Panc1 (cell line): Measurements from ENCODE around the gene HOXC6. TPM values are rescaled to one million over a fixed set of nuclear protein-coding genes. Genes with fewer than 3 reads are reported as not detected.

Experiments used
- ATAC-seq: fragments of 200-7000 bp; cut with Tn5 transposase; 2 replicates; pipeline ENCODE4 v1.9.1; 2020; ENCODE audit warnings: mild to moderate bottlenecking, moderate library complexity
- BruUV-seq: library from RNA; stranded (reverse); fragments of 400-500 nt; replicated peaks from 2 replicates; lab custom pipeline; 2021; lab: Mats Ljungman, UMichigan
- CTCF ChIA-PET: fragments of 300-600 bp; sonication (Branson Sonifier 250); formaldehyde crosslinking; loops from one replicate; lab custom pipeline; 2022; ENCODE audit warnings: antibody characterized with exemption; lab: Charles Lee
- POLR2A ChIA-PET: fragments of 300-600 bp; sonication (Branson Sonifier 250); formaldehyde crosslinking; loops from one replicate; lab custom pipeline; 2022; ENCODE audit warnings: antibody characterized with exemption; lab: Charles Lee
- DNase-seq: peaks from one replicate; pipeline ENCODE4 v3.0.0-alpha.2; 2010; ENCODE audit warnings: low read depth, low spot score
- H3K27ac ChIP-seq: 2 replicates; pipeline ENCODE4 v1.5.1; 2011; ENCODE audit warnings: mild to moderate bottlenecking, low read length, inconsistent platforms
- H3K27me3 ChIP-seq: fragments of 200-500 bp; sonication (Bioruptor generic); 2 replicates; pipeline ENCODE4 v1.6.0; 2014; ENCODE audit warnings: low read length, inconsistent platforms; ENCODE audit not compliant: control insufficient read depth, insufficient read depth
- H3K36me3 ChIP-seq: fragments of 200-500 bp; sonication (Bioruptor generic); 2 replicates; pipeline ENCODE4 v1.5.1; 2014; ENCODE audit warnings: inconsistent platforms, mild to moderate bottlenecking, low read length, moderate library complexity; ENCODE audit not compliant: control insufficient read depth, insufficient read depth
- H3K4me1 ChIP-seq: 2 replicates; pipeline ENCODE4 v1.5.1; 2011; ENCODE audit warnings: inconsistent platforms, mild to moderate bottlenecking, low read length, moderate library complexity; ENCODE audit not compliant: control insufficient read depth, insufficient read depth
- H3K4me3 ChIP-seq, 2 experiments: 2 replicates each; pipeline ENCODE4 v1.5.1; 2011 to 2012; ENCODE audit warnings: low read depth in 2 of 2, low read length in 2 of 2, mild to moderate bottlenecking in 2 of 2, inconsistent platforms in 1 of 2, moderate library complexity in 1 of 2
- H3K9me3 ChIP-seq: fragments of 200-500 bp; sonication (Bioruptor generic); 2 replicates; pipeline ENCODE4 v1.5.1; 2014; ENCODE audit warnings: low read depth, mild to moderate bottlenecking, inconsistent platforms, low read length, moderate library complexity; ENCODE audit not compliant: control insufficient read depth, insufficient read depth
- CTCF ChIP-seq: fragments of 450-650 bp; IDR thresholded peaks from 2 replicates; pipeline ENCODE4 v1.5.1; 2017; ENCODE audit warnings: mild to moderate bottlenecking
- POLR2AphosphoS5 ChIP-seq: IDR thresholded peaks from 2 replicates; pipeline ENCODE4 v1.6.1; 2012; ENCODE audit warnings: mild to moderate bottlenecking, low read depth, low read length, moderate library complexity
- SIN3A ChIP-seq: IDR thresholded peaks from 2 replicates; pipeline ENCODE4 v1.6.1; 2012; ENCODE audit warnings: low read depth, mild to moderate bottlenecking, low read length, moderate library complexity, borderline replicate concordance; ENCODE audit not compliant: insufficient read depth
- TCF7L2 ChIP-seq: IDR thresholded peaks from 2 replicates; pipeline ENCODE4 v1.6.1; 2011; ENCODE audit warnings: mild to moderate bottlenecking, low read depth, low read length, inconsistent platforms
- in situ Hi-C: cut with HindIII; loops from 2 replicates; pipeline ENCODE4 v1.10.0; 2016; ENCODE audit warnings: low sequenced_read_pairs, low pct_unique_long_range_greater_than_20kb
- intact Hi-C: fragments of 100-400 bp; cut with micrococcal nuclease; formaldehyde crosslinking; loops from one replicate; pipeline ENCODE4 v1.10.0; 2022; ENCODE audit not compliant: unreplicated experiment
- total RNA-seq: library from RNA; stranded (reverse); gene quantifications from one replicate; pipeline ENCODE4 v1.2.1, GENCODE V29; 2021; ENCODE audit not compliant: unreplicated experiment
- TF ChIP-seq, protein P1 (sequence below), 2 experiments: IDR thresholded peaks; 2 replicates each; pipeline ENCODE4 v1.6.1; 2011 to 2012; ENCODE audit warnings: low read depth in 2 of 2, control low read depth in 1 of 2, low read length in 1 of 2, mild to moderate bottlenecking in 1 of 2, moderate library complexity in 1 of 2; ENCODE audit not compliant: insufficient read depth in 1 of 2

Gene HOXC6
- total RNA-seq, 1 experiment from 2014 or later, result 52.2 TPM

- no peak for ATAC-seq
- Histone ChIP-seq H3K4me3 (peak overlapping the region in 1 of 2 experiments; percentile 12; a peak in 1 of 4 replicates), H3K36me3 (peaks cover 4% of the 10 kb centered on the region; the same call in 1 of the 2 replicates), H3K4me1 (peaks cover 95% of the 10 kb centered on the region), H3K9me3 (no peaks in the 10 kb centered on the region), H3K27ac (peak overlapping the region; percentile 0; the same call in 1 of the 2 replicates), H3K27me3 (no peaks in the 10 kb centered on the region)
- BruUV-seq, result TSS peak; percentile 26
- in situ Hi-C loops, result no loop called here
- no peak for TF ChIP-seq SIN3A
- peak; percentile 72; the same call in 1 of the 2 replicates for TF ChIP-seq TCF7L2
- no peak for TF ChIP-seq CTCF
- POLR2A ChIA-PET, result no interaction called here
- intact Hi-C loops, result loop anchor here (2.0 kb wide), 1 partner anchor 167 kb away; no protein-coding TSS in a partner anchor
- no peak for DNase-seq
- CTCF ChIA-PET, result interaction anchor here (0.6 to 1.8 kb wide), 6 partner anchors 10 to 175 kb away, joined by 5 to 17 read pairs (median 8); no protein-coding TSS in a partner anchor
Observed at GRCh38 chr12:54033106-54033979, 5.1 kb downstream of the HOXC6 start.

- Histone ChIP-seq H3K9me3 (no peaks in the 10 kb centered on the region), H3K27ac (no peak overlapping the region), H3K27me3 (no peaks in the 10 kb centered on the region), H3K36me3 (peaks cover 4% of the 10 kb centered on the region; the same call in 1 of the 2 replicates), H3K4me1 (peaks cover 95% of the 10 kb centered on the region), H3K4me3 (no peak overlapping the region; a peak in 1 of 4 replicates)
- in situ Hi-C loops (no loop called here), intact Hi-C loops (loop anchor here (2.0 kb wide), 1 partner anchor 167 kb away; no protein-coding TSS in a partner anchor)
- ChIA-PET POLR2A (no interaction called here), CTCF (no interaction called here)
- BruUV-seq, result no TSS peak
- ATAC-seq (no peak), DNase-seq (no peak)
- TF ChIP-seq POLR2AphosphoS5, result no peak
- TF ChIP-seq, protein P1, sequence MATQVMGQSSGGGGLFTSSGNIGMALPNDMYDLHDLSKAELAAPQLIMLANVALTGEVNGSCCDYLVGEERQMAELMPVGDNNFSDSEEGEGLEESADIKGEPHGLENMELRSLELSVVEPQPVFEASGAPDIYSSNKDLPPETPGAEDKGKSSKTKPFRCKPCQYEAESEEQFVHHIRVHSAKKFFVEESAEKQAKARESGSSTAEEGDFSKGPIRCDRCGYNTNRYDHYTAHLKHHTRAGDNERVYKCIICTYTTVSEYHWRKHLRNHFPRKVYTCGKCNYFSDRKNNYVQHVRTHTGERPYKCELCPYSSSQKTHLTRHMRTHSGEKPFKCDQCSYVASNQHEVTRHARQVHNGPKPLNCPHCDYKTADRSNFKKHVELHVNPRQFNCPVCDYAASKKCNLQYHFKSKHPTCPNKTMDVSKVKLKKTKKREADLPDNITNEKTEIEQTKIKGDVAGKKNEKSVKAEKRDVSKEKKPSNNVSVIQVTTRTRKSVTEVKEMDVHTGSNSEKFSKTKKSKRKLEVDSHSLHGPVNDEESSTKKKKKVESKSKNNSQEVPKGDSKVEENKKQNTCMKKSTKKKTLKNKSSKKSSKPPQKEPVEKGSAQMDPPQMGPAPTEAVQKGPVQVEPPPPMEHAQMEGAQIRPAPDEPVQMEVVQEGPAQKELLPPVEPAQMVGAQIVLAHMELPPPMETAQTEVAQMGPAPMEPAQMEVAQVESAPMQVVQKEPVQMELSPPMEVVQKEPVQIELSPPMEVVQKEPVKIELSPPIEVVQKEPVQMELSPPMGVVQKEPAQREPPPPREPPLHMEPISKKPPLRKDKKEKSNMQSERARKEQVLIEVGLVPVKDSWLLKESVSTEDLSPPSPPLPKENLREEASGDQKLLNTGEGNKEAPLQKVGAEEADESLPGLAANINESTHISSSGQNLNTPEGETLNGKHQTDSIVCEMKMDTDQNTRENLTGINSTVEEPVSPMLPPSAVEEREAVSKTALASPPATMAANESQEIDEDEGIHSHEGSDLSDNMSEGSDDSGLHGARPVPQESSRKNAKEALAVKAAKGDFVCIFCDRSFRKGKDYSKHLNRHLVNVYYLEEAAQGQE (IDR thresholded peaks at IDR 0.05; ENCODE audit: insufficient read depth in 1 of 2, low read depth in 2 of 2, low read length in 1 of 2), result no peak
- TF ChIP-seq CTCF, result no peak
- no peak for TF ChIP-seq TCF7L2
- TF ChIP-seq SIN3A, result no peak
Observed at GRCh38 chr12:54033980-54034784, 5.9 kb downstream of the HOXC6 start.
